Endothelial cell of umbilical vein (primary cell): ENCODE measurements around the gene ADAM23. TPM values are rescaled to one million over a fixed set of nuclear protein-coding genes. Genes with fewer than 3 reads are reported as not detected.

Experiments
- BruUV-seq: library from RNA; stranded (reverse); fragments of 400-500 nt; replicated peaks from 2 replicates; lab custom pipeline; 2021; lab: Mats Ljungman, UMichigan
- CTCF ChIA-PET: fragments of 300-600, 350-600 bp; sonication (Branson Sonifier 250); formaldehyde crosslinking; loops from one replicate; lab custom pipeline; 2021; ENCODE audit warnings: antibody characterized with exemption, inconsistent platforms; lab: Charles Lee
- POLR2A ChIA-PET: fragments of 300-600, 350-600 bp; sonication (Branson Sonifier 250); formaldehyde crosslinking; loops from one replicate; lab custom pipeline; 2021; ENCODE audit warnings: antibody characterized with exemption, inconsistent platforms; lab: Charles Lee
- DNase-seq: peaks from one replicate; pipeline ENCODE4 v3.0.0-alpha.2; 2011; ENCODE audit warnings: low read depth, low spot score
- FAIRE-seq: peaks from 2 replicates; lab custom pipeline; 2011; peaks lifted over from hg19 to GRCh38; lab: Jason Lieb, UNC
- H2AFZ ChIP-seq: 2 replicates; pipeline ENCODE4 v1.6.0; 2012; ENCODE audit warnings: low read depth, low read length, control low read depth, inconsistent platforms
- H3K27ac ChIP-seq: 2 replicates; pipeline ENCODE4 v1.5.1; 2011; ENCODE audit warnings: low read depth, mild to moderate bottlenecking, control low read depth, low read length, moderate library complexity; ENCODE audit not compliant: insufficient read depth
- H3K27me3 ChIP-seq, 2 experiments: 2 replicates each; pipeline versions ENCODE4 v1.6.0 to v1.6.1; 2011; ENCODE audit warnings: low read length in 2 of 2, mixed read lengths in 1 of 2; ENCODE audit not compliant: control insufficient read depth in 2 of 2, insufficient read depth in 2 of 2
- H3K36me3 ChIP-seq, 2 experiments: 2 replicates in 1 of 2; 3 replicates in 1 of 2; pipeline ENCODE4 v1.5.1; 2011; ENCODE audit warnings: low read length in 2 of 2, mild to moderate bottlenecking in 1 of 2, moderate library complexity in 1 of 2; ENCODE audit not compliant: control insufficient read depth in 2 of 2, insufficient read depth in 2 of 2; ENCODE audit errors: extremely low read depth in 1 of 2
- H3K4me1 ChIP-seq: 3 replicates; pipeline ENCODE4 v1.5.1; 2011; ENCODE audit warnings: mild to moderate bottlenecking, low read length; ENCODE audit not compliant: control insufficient read depth, insufficient read depth; ENCODE audit errors: extremely low read depth
- H3K4me2 ChIP-seq: 2 replicates; pipeline ENCODE4 v1.6.1; 2011; ENCODE audit warnings: low read length, control low read depth, mixed read lengths; ENCODE audit not compliant: insufficient read depth
- H3K4me3 ChIP-seq, 3 experiments: fragments of 200-600 bp in 1 of 3; sonication (generic), shearing (Covaris generic) in 1 of 3; replicated peaks in 1 of 3; 2 replicates each; pipeline ENCODE4 v1.5.1; 2011 to 2016; ENCODE audit warnings: control low read depth in 3 of 3, low read length in 3 of 3, mild to moderate bottlenecking in 2 of 3, inconsistent platforms in 1 of 3, low read depth in 1 of 3, moderate library complexity in 1 of 3; ENCODE audit not compliant: insufficient read depth in 1 of 3
- H3K79me2 ChIP-seq: 2 replicates; pipeline ENCODE4 v1.6.0; 2012; ENCODE audit warnings: low read length, inconsistent platforms; ENCODE audit not compliant: control insufficient read depth, insufficient read depth
- H3K9ac ChIP-seq: replicated peaks from 2 replicates; pipeline ENCODE3; 2011; ENCODE audit warnings: low read length, control low read depth; ENCODE audit not compliant: insufficient read depth; ENCODE audit errors: extremely low read depth
- H3K9me1 ChIP-seq: replicated peaks from 3 replicates; pipeline ENCODE4 v1.6.0; 2011; ENCODE audit warnings: mild to moderate bottlenecking, low read length; ENCODE audit not compliant: control insufficient read depth, insufficient read depth; ENCODE audit errors: extremely low read depth
- H3K9me3 ChIP-seq: replicated peaks from 2 replicates; pipeline ENCODE4 v1.5.1; 2012; ENCODE audit warnings: low read length, inconsistent platforms; ENCODE audit not compliant: control insufficient read depth, insufficient read depth
- H4K20me1 ChIP-seq: replicated peaks from 2 replicates; pipeline ENCODE3; 2011; ENCODE audit warnings: mild to moderate bottlenecking, low read length; ENCODE audit not compliant: control insufficient read depth, insufficient read depth; ENCODE audit errors: extremely low read depth
- CTCF ChIP-seq, 2 donors: IDR thresholded peaks; 1 replicate in 1 of 2; 2 replicates in 1 of 2; pipeline ENCODE4 v1.5.1; 2011; ENCODE audit warnings: low read length in 2 of 2, mild to moderate bottlenecking in 2 of 2, moderate library complexity in 2 of 2, control low read depth in 1 of 2, inconsistent platforms in 1 of 2, low read depth in 1 of 2; ENCODE audit not compliant: insufficient read depth in 1 of 2; ENCODE audit errors: extremely low read depth in 1 of 2
- EZH2 ChIP-seq: IDR thresholded peaks from 2 replicates; pipeline ENCODE4 v1.6.1; 2012; ENCODE audit warnings: borderline replicate concordance, low read depth, mild to moderate bottlenecking, moderate library complexity, low read length, inconsistent platforms; ENCODE audit not compliant: severe bottlenecking
- FOS ChIP-seq: IDR thresholded peaks from 2 replicates; pipeline ENCODE4 v1.6.1; 2011; ENCODE audit warnings: mild to moderate bottlenecking, low read length, moderate library complexity, borderline replicate concordance; ENCODE audit not compliant: insufficient read depth
- GATA2 ChIP-seq: IDR thresholded peaks from 2 replicates; pipeline ENCODE4 v1.7.0; 2011; ENCODE audit warnings: low read depth, mild to moderate bottlenecking, moderate library complexity, mixed read lengths, low read length; ENCODE audit not compliant: insufficient read length, insufficient read depth
- JUN ChIP-seq: IDR thresholded peaks from 2 replicates; pipeline ENCODE4 v1.6.1; 2011; ENCODE audit warnings: borderline replicate concordance, low read depth; ENCODE audit not compliant: insufficient read length, insufficient read depth
- MAX ChIP-seq: IDR thresholded peaks from 2 replicates; pipeline ENCODE4 v1.6.1; 2011; ENCODE audit not compliant: insufficient read depth, insufficient read length
- MYC ChIP-seq: IDR thresholded peaks from one replicate; pipeline ENCODE4 v1.6.1; 2011; ENCODE audit warnings: mild to moderate bottlenecking, low read depth, low read length
- POLR2A ChIP-seq: IDR thresholded peaks from 2 replicates; pipeline ENCODE4 v1.6.1; 2012; ENCODE audit warnings: low read depth, mild to moderate bottlenecking, control low read depth, low read length
- POLR2AphosphoS5 ChIP-seq: IDR thresholded peaks from 2 replicates; pipeline ENCODE4 v1.6.1; 2012; ENCODE audit warnings: low read depth, mild to moderate bottlenecking, control low read depth, low read length, moderate library complexity; ENCODE audit not compliant: insufficient read depth
- dilution Hi-C: fragments of 300-500 bp; cut with MboI; formaldehyde crosslinking; loops from one replicate; pipeline ENCODE4 v1.15.0; 2019; ENCODE audit warnings: low sequenced_read_pairs; ENCODE audit not compliant: extremely low pct_ligation_motif_present
- intact Hi-C: fragments of 100-400 bp; cut with micrococcal nuclease; formaldehyde crosslinking; loops from one replicate; pipeline ENCODE4 v1.10.0; 2022
- polyA plus RNA-seq, 4 experiments: library from polyadenylated mRNA; depleted of rRNA in 3 of 4; stranded (reverse) in 3 of 4; unstranded in 1 of 4; fragments of >200 nt; gene quantifications; 2 replicates each; pipeline versions ENCODE4 v1.2.1 to v1.2.3, GENCODE V29; 2011 to 2012; ENCODE audit warnings: missing spikeins in 1 of 4
- total RNA-seq: library from RNA; stranded (reverse); gene quantifications from 2 replicates; pipeline ENCODE4 v1.2.3, GENCODE V29; 2021

ADAM23 gene
- total and polyA plus RNA-seq, 2 donors (not counting 3 experiments of a cell fraction or from before 2014, with no cell fraction given), result 20.6 to 38.5 TPM

DNA sequence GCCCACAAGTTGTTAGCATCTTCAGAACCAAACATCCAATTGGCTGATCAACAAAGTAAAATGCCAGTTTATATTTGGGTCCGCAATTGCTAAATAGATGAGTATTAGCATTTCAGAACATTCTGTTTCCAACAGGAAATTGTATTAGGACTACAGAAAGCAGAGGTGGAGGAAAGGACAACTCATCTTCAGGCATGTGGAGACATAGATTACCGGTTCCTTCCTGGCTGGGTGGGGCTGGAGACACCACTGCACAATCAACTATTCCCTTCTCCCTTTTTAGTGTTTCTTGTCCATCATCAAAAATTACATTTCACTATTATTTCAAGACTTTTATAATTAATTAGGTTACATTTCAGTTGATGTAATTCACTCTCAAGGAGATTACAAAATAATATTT, 83.8 kb downstream of the ADAM23 start:
- Histone ChIP-seq H3K4me2 (no peak overlapping the region), H3K79me2 (no peaks in the 10 kb centered on the region), H3K4me3 (no peak overlapping the region), H3K4me1 (peaks cover 3% of the 10 kb centered on the region), H2AFZ (no peak overlapping the region), H3K9me3 (no peaks in the 10 kb centered on the region), H3K9me1 (no peaks in the 10 kb centered on the region), H3K27me3 (no peaks in the 10 kb centered on the region), H3K9ac (no peak overlapping the region), H3K36me3 (no peaks in the 10 kb centered on the region), H4K20me1 (no peaks in the 10 kb centered on the region), H3K27ac (no peak overlapping the region)
- dilution Hi-C loops (no loop called here), intact Hi-C loops (no loop called here)
- no peak for DNase-seq
- CTCF ChIA-PET, result no interaction called here
- BruUV-seq, result no TSS peak
- no peak for TF ChIP-seq POLR2AphosphoS5
- no peak for TF ChIP-seq FOS
- no peak for TF ChIP-seq GATA2
- no peak for TF ChIP-seq POLR2A
- no peak for TF ChIP-seq EZH2
- TF ChIP-seq MAX, result no peak
- no peak for TF ChIP-seq MYC
- TF ChIP-seq CTCF (IDR thresholded peaks at IDR 0.05; ENCODE audit: extremely low read depth in 1 of 2, insufficient read depth in 1 of 2, low read depth in 1 of 2, low read length in 2 of 2), result no peak
- TF ChIP-seq JUN, result no peak
- POLR2A ChIA-PET, result no interaction called here
- FAIRE-seq, result no peak
